Measurements from ENCODE around the gene CCBE1. TPM values are rescaled to one million over a fixed set of nuclear protein-coding genes. Genes with fewer than 3 reads are reported as not detected.

Gene CCBE1
- total RNA-seq, 2 donors from 2014 or later, result 1.6 to 1.8 TPM

DNA sequence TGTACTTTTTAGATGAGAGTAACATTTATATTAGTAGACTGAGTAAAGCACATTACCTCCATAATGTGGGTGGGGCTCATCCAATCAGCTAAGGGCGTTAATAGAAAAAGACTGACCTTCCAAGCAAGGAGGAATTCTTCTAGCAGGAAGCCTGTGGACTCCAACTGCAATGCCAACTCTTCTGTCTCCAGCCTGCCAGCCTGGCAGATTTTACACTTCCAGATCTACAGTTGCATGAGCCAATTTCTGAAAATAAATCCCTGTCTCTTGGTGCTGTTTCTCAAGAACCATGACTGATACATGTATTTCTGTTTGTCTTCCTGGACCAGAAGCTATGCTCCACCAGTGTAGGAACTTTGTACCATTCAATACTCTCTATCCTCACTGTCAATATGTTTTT lies 269.2 kb downstream of the CCBE1 start:
- Histone ChIP-seq H3K4me1 (ENCODE audit: control insufficient read depth in 1 of 2, low read depth in 2 of 2) (no peaks in the 10 kb centered on the region), H3K9me3 (no peaks in the 10 kb centered on the region), H3K36me3 (no peaks in the 10 kb centered on the region), H3K4me3 (no peak overlapping the region), H3K27ac (no peak overlapping the region), H3K27me3 (replicated peaks; ENCODE audit: insufficient read depth) (no peaks in the 10 kb centered on the region)
- no peak for DNase-seq (ENCODE audit: low spot score)
- TF ChIP-seq, protein P1, sequence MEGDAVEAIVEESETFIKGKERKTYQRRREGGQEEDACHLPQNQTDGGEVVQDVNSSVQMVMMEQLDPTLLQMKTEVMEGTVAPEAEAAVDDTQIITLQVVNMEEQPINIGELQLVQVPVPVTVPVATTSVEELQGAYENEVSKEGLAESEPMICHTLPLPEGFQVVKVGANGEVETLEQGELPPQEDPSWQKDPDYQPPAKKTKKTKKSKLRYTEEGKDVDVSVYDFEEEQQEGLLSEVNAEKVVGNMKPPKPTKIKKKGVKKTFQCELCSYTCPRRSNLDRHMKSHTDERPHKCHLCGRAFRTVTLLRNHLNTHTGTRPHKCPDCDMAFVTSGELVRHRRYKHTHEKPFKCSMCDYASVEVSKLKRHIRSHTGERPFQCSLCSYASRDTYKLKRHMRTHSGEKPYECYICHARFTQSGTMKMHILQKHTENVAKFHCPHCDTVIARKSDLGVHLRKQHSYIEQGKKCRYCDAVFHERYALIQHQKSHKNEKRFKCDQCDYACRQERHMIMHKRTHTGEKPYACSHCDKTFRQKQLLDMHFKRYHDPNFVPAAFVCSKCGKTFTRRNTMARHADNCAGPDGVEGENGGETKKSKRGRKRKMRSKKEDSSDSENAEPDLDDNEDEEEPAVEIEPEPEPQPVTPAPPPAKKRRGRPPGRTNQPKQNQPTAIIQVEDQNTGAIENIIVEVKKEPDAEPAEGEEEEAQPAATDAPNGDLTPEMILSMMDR (IDR thresholded peaks at IDR 0.05), result no peak
- no peak for ATAC-seq (ENCODE audit: insufficient number of reproducible peaks, low FRiP score, low read depth)

DNA sequence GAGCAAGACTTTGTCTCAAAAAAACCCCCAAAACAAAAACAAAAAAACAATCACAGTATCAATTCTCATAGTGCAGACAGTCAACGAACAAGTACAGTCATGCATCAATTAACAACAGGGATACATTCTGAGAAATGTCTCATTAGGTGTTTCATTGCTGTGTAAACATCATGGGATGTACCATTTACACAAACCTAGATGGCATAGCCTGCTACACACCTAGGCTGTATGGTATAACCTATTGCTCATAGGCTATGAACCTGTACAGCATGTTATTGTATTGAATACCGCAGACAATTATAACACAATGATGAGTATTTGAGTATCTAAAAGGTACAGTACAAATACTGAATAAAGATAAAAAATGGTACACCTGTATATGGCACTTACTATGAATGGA lies 270.4 kb downstream of the CCBE1 start:
- TF ChIP-seq, protein P1 (IDR thresholded peaks at IDR 0.05), result no peak
- H3K4me3 ChIP-seq, result no peak overlapping the region
- no peaks in the 10 kb centered on the region for H3K9me3 ChIP-seq
- H3K27me3 ChIP-seq (replicated peaks; ENCODE audit: insufficient read depth), result no peaks in the 10 kb centered on the region
- H3K4me1 ChIP-seq (ENCODE audit: control insufficient read depth in 1 of 2, low read depth in 2 of 2), result no peaks in the 10 kb centered on the region
- H3K27ac ChIP-seq, result no peak overlapping the region
- H3K36me3 ChIP-seq, result no peaks in the 10 kb centered on the region
- DNase-seq (ENCODE audit: low spot score), result no peak
- no peak for ATAC-seq (ENCODE audit: insufficient number of reproducible peaks, low FRiP score, low read depth)

DNA sequence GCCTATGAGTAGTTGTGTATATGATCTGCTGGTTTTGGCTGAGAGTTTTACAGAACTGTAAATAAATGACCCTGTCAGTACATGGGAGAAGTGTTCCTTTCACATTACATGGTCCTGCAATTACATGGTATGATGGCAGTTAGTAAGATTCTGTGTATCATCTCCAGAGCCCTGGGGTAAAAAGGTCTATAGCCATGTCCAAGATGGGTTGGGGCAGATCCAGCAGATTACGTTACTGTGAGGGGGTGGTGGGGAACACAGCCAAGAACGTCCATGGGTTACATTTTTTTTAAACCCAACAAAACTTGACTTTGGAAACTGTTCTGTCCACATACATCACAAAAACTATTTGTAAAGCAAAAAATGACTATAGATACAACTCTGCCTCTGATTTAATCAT lies 274.0 kb downstream of the CCBE1 start:
- Histone ChIP-seq H3K27me3 (replicated peaks; ENCODE audit: insufficient read depth) (no peaks in the 10 kb centered on the region), H3K4me1 (ENCODE audit: control insufficient read depth in 1 of 2, low read depth in 2 of 2) (no peaks in the 10 kb centered on the region), H3K27ac (no peak overlapping the region), H3K36me3 (no peaks in the 10 kb centered on the region), H3K9me3 (no peaks in the 10 kb centered on the region), H3K4me3 (no peak overlapping the region)
- TF ChIP-seq, protein P1 (IDR thresholded peaks at IDR 0.05), result no peak
- ATAC-seq (ENCODE audit: insufficient number of reproducible peaks, low FRiP score, low read depth) (no peak), DNase-seq (ENCODE audit: low spot score) (no peak)

DNA sequence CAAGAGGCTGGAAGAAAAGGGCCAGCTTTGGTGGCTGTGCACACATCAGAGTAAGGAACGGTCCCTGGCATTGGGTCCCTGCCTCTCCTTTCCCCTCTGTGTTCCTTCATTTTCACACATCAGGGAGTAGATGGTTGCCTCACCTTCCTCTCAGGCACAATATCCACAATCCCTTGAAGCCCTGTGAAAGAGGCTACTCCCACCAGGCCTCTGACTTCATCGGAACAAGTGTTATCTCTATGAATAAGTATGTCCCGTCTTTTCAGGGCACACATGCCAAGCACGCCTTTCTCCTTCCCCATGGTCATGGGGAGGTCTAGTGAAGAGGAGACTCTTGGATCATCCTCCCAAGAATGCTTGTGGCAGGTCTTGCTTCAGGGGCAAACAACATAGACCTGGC lies 277.0 kb downstream of the CCBE1 start:
- TF ChIP-seq, protein P1 (IDR thresholded peaks at IDR 0.05), result no peak
- Histone ChIP-seq H3K4me3 (no peak overlapping the region), H3K27ac (no peak overlapping the region), H3K27me3 (replicated peaks; ENCODE audit: insufficient read depth) (no peaks in the 10 kb centered on the region), H3K9me3 (no peaks in the 10 kb centered on the region), H3K4me1 (ENCODE audit: control insufficient read depth in 1 of 2, low read depth in 2 of 2) (no peaks in the 10 kb centered on the region), H3K36me3 (no peaks in the 10 kb centered on the region)
- ATAC-seq (ENCODE audit: insufficient number of reproducible peaks, low FRiP score, low read depth) (no peak), DNase-seq (ENCODE audit: low spot score) (no peak)

DNA sequence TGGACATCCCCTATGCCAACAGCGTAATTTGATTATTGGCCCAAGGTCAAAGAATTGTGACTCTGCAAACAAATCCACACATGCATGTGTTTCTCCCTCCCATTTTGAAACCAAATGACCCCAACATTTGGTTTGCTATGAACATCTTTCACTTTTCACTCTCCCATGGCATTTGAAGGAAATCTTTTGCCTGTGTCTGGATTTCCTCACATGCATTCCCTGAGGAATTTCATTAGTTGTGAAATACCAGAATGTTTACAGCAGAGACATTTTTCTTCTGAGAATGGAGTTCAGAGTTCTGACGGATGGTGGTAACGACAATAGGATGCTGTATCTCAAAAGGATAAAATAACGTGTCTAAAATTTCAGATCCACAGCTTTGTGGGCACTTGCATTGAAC lies 277.8 kb downstream of the CCBE1 start:
- Histone ChIP-seq H3K27ac (no peak overlapping the region), H3K27me3 (replicated peaks; ENCODE audit: insufficient read depth) (no peaks in the 10 kb centered on the region), H3K36me3 (no peaks in the 10 kb centered on the region), H3K4me3 (no peak overlapping the region), H3K4me1 (ENCODE audit: control insufficient read depth in 1 of 2, low read depth in 2 of 2) (no peaks in the 10 kb centered on the region), H3K9me3 (no peaks in the 10 kb centered on the region)
- TF ChIP-seq, protein P1 (IDR thresholded peaks at IDR 0.05), result no peak
- DNase-seq (ENCODE audit: low spot score) (no peak), ATAC-seq (ENCODE audit: insufficient number of reproducible peaks, low FRiP score, low read depth) (no peak)

Measured in thoracic aorta (tissue), 2 donors.